Trophoblast cell (in vitro differentiated cells and primary cell): ENCODE results near the gene PTPRN2.

ENCODE experiments used
- DNase-seq, 2 donors: peaks; one replicate each; pipeline ENCODE4 v3.0.0-alpha.2; 2016
- H2AFZ ChIP-seq: 2 replicates; pipeline ENCODE4 v1.6.1; 2013; ENCODE audit warnings: low read length, moderate library complexity, mild to moderate bottlenecking; ENCODE audit not compliant: insufficient read depth, poor library complexity
- H2AK5ac ChIP-seq: 2 replicates; pipeline ENCODE4 v1.6.1; 2013; ENCODE audit warnings: mild to moderate bottlenecking, low read length
- H2BK120ac ChIP-seq: 2 replicates; pipeline ENCODE4 v1.6.1; 2013; ENCODE audit warnings: low read length, mild to moderate bottlenecking, moderate library complexity; ENCODE audit not compliant: insufficient read depth, poor library complexity
- H2BK12ac ChIP-seq: 2 replicates; pipeline ENCODE4 v1.6.1; 2013; ENCODE audit warnings: mild to moderate bottlenecking, low read length, moderate library complexity
- H2BK5ac ChIP-seq: 2 replicates; pipeline ENCODE4 v1.6.1; 2013; ENCODE audit warnings: low read length, low read depth, moderate library complexity, mild to moderate bottlenecking; ENCODE audit not compliant: poor library complexity
- H3K14ac ChIP-seq: 2 replicates; pipeline ENCODE4 v1.6.1; 2013; ENCODE audit warnings: mild to moderate bottlenecking, low read length
- H3K18ac ChIP-seq: 2 replicates; pipeline ENCODE4 v1.6.1; 2013; ENCODE audit warnings: mild to moderate bottlenecking, low read length
- H3K23ac ChIP-seq: 2 replicates; pipeline ENCODE4 v1.6.1; 2013; ENCODE audit warnings: low read length
- H3K27ac ChIP-seq: 2 replicates; pipeline ENCODE4 v1.5.1; 2013; ENCODE audit warnings: low read depth, mild to moderate bottlenecking, inconsistent platforms, low read length, moderate library complexity
- H3K27me3 ChIP-seq: 2 replicates; pipeline ENCODE4 v1.6.1; 2013; ENCODE audit warnings: inconsistent platforms, mild to moderate bottlenecking, low read length, moderate library complexity; ENCODE audit not compliant: insufficient read depth
- H3K36me3 ChIP-seq, 2 experiments: 1 replicate in 1 of 2; 2 replicates in 1 of 2; pipeline ENCODE4 v1.6.1; 2013; ENCODE audit warnings: low read length in 2 of 2, mild to moderate bottlenecking in 2 of 2, moderate library complexity in 1 of 2; ENCODE audit not compliant: insufficient read depth in 2 of 2, control insufficient read depth in 1 of 2
- H3K4ac ChIP-seq: 2 replicates; pipeline ENCODE4 v1.6.1; 2013; ENCODE audit warnings: low read depth, mild to moderate bottlenecking, low read length, moderate library complexity
- H3K4me1 ChIP-seq, 2 experiments: 1 replicate in 1 of 2; 2 replicates in 1 of 2; pipeline ENCODE4 v1.6.1; 2013; ENCODE audit warnings: low read length in 2 of 2, mild to moderate bottlenecking in 2 of 2, moderate library complexity in 1 of 2; ENCODE audit not compliant: insufficient read depth in 2 of 2, control insufficient read depth in 1 of 2
- H3K4me2 ChIP-seq: 2 replicates; pipeline ENCODE4 v1.6.1; 2013; ENCODE audit warnings: inconsistent platforms, mild to moderate bottlenecking, low read length, moderate library complexity
- H3K4me3 ChIP-seq: 2 replicates; pipeline ENCODE4 v1.5.1; 2013; ENCODE audit warnings: mild to moderate bottlenecking, low read depth, low read length, inconsistent platforms
- H3K79me1 ChIP-seq: one replicate; pipeline ENCODE4 v1.6.1; 2013; ENCODE audit warnings: low read length
- H3K79me2 ChIP-seq: 2 replicates; pipeline ENCODE4 v1.6.1; 2013; ENCODE audit warnings: low read length, mild to moderate bottlenecking; ENCODE audit not compliant: control insufficient read depth, insufficient read depth, poor library complexity
- H3K9ac ChIP-seq: 2 replicates; pipeline ENCODE4 v1.6.1; 2013; ENCODE audit warnings: mild to moderate bottlenecking, low read length
- H3K9me3 ChIP-seq: 2 replicates; pipeline ENCODE4 v1.6.1; 2013; ENCODE audit warnings: low read depth, mild to moderate bottlenecking, control low read depth, inconsistent platforms, low read length; ENCODE audit not compliant: insufficient read depth
- H4K12ac ChIP-seq: 2 replicates; pipeline ENCODE4 v1.6.1; 2013; ENCODE audit warnings: low read depth, mild to moderate bottlenecking, low read length, moderate library complexity
- H4K8ac ChIP-seq: 2 replicates; pipeline ENCODE4 v1.6.1; 2013; ENCODE audit warnings: low read depth, mild to moderate bottlenecking, low read length, moderate library complexity
- H4K91ac ChIP-seq: one replicate; pipeline ENCODE4 v1.6.1; 2013; ENCODE audit warnings: low read depth, mild to moderate bottlenecking, low read length, moderate library complexity
- WGBS: extraction: QIAGEN DNeasy Blood & Tissue Kit; methylation state at CpG from one replicate; pipeline ENCODE4 v1.1.7; 2013; ENCODE audit warnings: missing lambda C conversion rate; ENCODE audit not compliant: insufficient read length, insufficient coverage; ENCODE audit errors: extremely low coverage; 5-methylcytosine and 5-hydroxymethylcytosine counted together

PTPRN2 gene

DNA sequence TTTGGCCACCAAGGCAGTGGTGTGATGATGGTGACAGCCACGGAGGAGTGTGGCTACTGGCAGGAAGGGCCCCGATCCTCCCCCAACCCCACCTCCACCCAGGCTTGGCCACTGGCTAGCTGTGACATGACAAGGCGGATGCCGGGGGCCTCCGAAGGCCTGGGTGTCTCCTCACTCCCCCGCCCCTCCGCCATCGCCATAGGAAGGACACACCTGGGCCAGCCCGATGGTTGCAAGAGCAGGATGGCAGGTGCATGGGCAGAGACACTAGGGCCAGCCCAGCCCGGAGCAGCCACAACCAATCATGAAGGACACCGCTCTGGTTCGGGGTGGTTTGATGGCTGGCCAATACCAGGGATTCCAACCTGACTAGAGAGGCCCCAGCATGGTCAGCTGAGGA is 81.0 kb downstream of the PTPRN2 start:
- H3K14ac ChIP-seq: no peak overlapping the region
- H3K9me3 ChIP-seq: peaks cover 39% of the 10 kb centered on the region
- H3K4ac ChIP-seq: no peak overlapping the region
- no peak overlapping the region for H2AK5ac ChIP-seq
- H2BK12ac ChIP-seq: no peak overlapping the region
- H3K4me2 ChIP-seq: no peak overlapping the region
- H3K4me1 ChIP-seq: no peaks in the 10 kb centered on the region
- no peaks in the 10 kb centered on the region for H3K27me3 ChIP-seq
- no peak overlapping the region for H4K12ac ChIP-seq
- H2AFZ ChIP-seq: no peak overlapping the region
- WGBS: no CpG with 5 or more reads among the region's 12 CpGs
- no peaks in the 10 kb centered on the region for H3K36me3 ChIP-seq
- H3K4me3 ChIP-seq: no peak overlapping the region
- no peak overlapping the region for H4K8ac ChIP-seq
- DNase-seq: no peak
- H3K23ac ChIP-seq: no peak overlapping the region
- no peak overlapping the region for H3K18ac ChIP-seq
- H2BK5ac ChIP-seq: no peak overlapping the region
- no peaks in the 10 kb centered on the region for H3K79me2 ChIP-seq
- no peak overlapping the region for H3K27ac ChIP-seq
- no peaks in the 10 kb centered on the region for H3K79me1 ChIP-seq
- H4K91ac ChIP-seq: no peak overlapping the region
- H3K9ac ChIP-seq: no peak overlapping the region
- H2BK120ac ChIP-seq: no peak overlapping the region

DNA sequence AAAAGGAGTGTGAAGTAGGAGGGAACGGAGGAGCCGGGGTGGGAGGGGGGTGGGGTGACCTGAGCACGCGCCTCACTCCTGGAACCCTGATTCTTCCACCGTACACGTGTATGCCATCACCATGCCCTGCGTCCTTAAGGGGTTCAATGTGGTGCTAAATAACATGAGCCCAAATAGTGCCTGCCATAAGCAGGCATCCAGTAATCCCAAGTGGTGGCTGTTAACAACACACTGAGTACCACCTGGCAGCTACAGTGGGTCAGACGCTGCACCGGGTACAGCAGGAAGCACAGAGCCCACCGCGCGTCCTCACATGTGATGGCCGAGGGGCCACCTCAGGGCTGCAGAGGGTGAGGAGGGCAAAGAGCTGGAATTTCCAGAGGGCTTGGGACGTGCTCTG is 81.9 kb downstream of the PTPRN2 start:
- DNase-seq: no peak
- Histone ChIP-seq H3K79me2 (no peaks in the 10 kb centered on the region), H3K14ac (no peak overlapping the region), H4K91ac (no peak overlapping the region), H2BK120ac (no peak overlapping the region), H2AFZ (no peak overlapping the region), H3K4me1 (no peaks in the 10 kb centered on the region), H3K9me3 (peaks cover 31% of the 10 kb centered on the region), H3K4ac (no peak overlapping the region), H3K79me1 (no peaks in the 10 kb centered on the region), H2AK5ac (no peak overlapping the region), H3K36me3 (no peaks in the 10 kb centered on the region), H3K9ac (no peak overlapping the region), H2BK12ac (no peak overlapping the region), H2BK5ac (no peak overlapping the region), H3K27me3 (no peaks in the 10 kb centered on the region), H4K12ac (no peak overlapping the region), H3K27ac (no peak overlapping the region), H3K18ac (no peak overlapping the region), H3K23ac (no peak overlapping the region), H4K8ac (no peak overlapping the region), H3K4me2 (no peak overlapping the region), H3K4me3 (no peak overlapping the region)
- WGBS: 100% methylated on average over 2 of the region's 14 CpGs

- Histone ChIP-seq H2BK120ac (no peak overlapping the region), H3K27me3 (no peaks in the 10 kb centered on the region), H3K79me2 (no peaks in the 10 kb centered on the region), H3K4ac (no peak overlapping the region), H3K79me1 (no peaks in the 10 kb centered on the region), H3K4me2 (no peak overlapping the region), H3K14ac (no peak overlapping the region), H3K9me3 (peaks cover 18% of the 10 kb centered on the region), H3K4me3 (no peak overlapping the region), H4K12ac (no peak overlapping the region), H2AK5ac (no peak overlapping the region), H3K18ac (no peak overlapping the region), H3K27ac (no peak overlapping the region), H4K91ac (no peak overlapping the region), H3K4me1 (no peaks in the 10 kb centered on the region), H4K8ac (no peak overlapping the region), H3K9ac (no peak overlapping the region), H3K36me3 (no peaks in the 10 kb centered on the region), H2BK5ac (no peak overlapping the region), H2BK12ac (no peak overlapping the region), H2AFZ (no peak overlapping the region), H3K23ac (no peak overlapping the region)
- DNase-seq: no peak
- WGBS: no CpG with 5 or more reads among the region's 11 CpGs
Observed at GRCh38 chr7:158502068-158502750, 85.4 kb downstream of the PTPRN2 start.

DNA sequence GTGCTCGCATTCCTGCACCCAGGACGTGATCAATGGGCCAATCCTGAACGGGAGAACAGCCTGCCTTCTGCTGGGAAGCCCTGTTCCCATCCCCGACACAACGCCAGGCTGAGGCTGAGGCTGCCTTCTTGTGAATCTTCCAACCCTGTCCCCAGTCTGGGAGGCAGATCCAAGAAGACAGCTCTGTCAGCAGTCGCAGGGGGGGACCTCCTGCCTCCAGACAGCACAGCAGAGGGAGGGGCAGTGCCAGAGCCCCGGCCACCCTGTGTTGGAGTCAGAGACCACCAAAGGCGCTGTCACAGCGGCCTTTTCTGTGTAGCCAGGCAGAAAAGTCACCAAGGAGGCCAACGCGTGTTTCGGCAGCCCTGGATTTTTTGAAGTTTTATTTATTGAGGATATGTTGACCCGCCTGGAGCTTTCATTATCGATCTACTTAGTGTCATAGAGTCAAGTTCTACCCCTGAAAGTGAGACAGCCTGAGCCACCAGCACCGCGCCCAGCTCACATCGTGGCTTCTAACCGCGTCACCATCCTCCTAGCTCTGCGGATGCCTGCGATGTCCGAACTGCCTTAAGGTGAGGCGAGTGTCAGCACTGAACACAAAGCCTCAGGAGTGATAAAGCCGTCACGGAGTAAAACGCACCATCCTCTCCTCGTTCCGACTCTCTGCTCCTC is 86.1 kb downstream of the PTPRN2 start:
- Histone ChIP-seq H3K4ac (no peak overlapping the region), H3K23ac (no peak overlapping the region), H3K4me3 (no peak overlapping the region), H2AK5ac (no peak overlapping the region), H3K14ac (no peak overlapping the region), H3K27ac (no peak overlapping the region), H4K12ac (no peak overlapping the region), H3K79me1 (no peaks in the 10 kb centered on the region), H4K91ac (no peak overlapping the region), H2BK5ac (no peak overlapping the region), H3K27me3 (no peaks in the 10 kb centered on the region), H3K79me2 (no peaks in the 10 kb centered on the region), H2BK12ac (no peak overlapping the region), H3K36me3 (no peaks in the 10 kb centered on the region), H2BK120ac (no peak overlapping the region), H4K8ac (no peak overlapping the region), H2AFZ (no peak overlapping the region), H3K9ac (no peak overlapping the region), H3K18ac (no peak overlapping the region), H3K4me1 (no peaks in the 10 kb centered on the region), H3K9me3 (peaks cover 11% of the 10 kb centered on the region), H3K4me2 (no peak overlapping the region)
- DNase-seq: no peak
- WGBS: no CpG with 5 or more reads among the region's 28 CpGs
